ENCODE measurements around the gene CCR7.

The CCR7 gene

GRCh38 chr17:40516581-40517285 lies 48.5 kb downstream of the CCR7 start:
- peak; percentile 45 to 49 for DNase-seq (ENCODE audit: low read depth in 2 of 2)

- no peak for DNase-seq (ENCODE audit: low read depth in 2 of 2)
Measured at GRCh38 chr17:40515491-40516041, 49.7 kb downstream of the CCR7 start.

GRCh38 chr17:40515011-40515410 lies 50.3 kb downstream of the CCR7 start:
- DNase-seq (ENCODE audit: low read depth in 2 of 2): no peak

- no peak for DNase-seq (ENCODE audit: low read depth in 2 of 2)
Measured at GRCh38 chr17:40514013-40514875, 51.0 kb downstream of the CCR7 start.

GRCh38 chr17:40511667-40512220 lies 53.5 kb downstream of the CCR7 start:
- DNase-seq (ENCODE audit: low read depth in 2 of 2): no peak

GRCh38 chr17:40511136-40511535 lies 54.1 kb downstream of the CCR7 start:
- DNase-seq (ENCODE audit: low read depth in 2 of 2): no peak

GRCh38 chr17:40510328-40510648 lies 55.0 kb downstream of the CCR7 start:
- no peak for DNase-seq (ENCODE audit: low read depth in 2 of 2)

GRCh38 chr17:40509626-40510327 lies 55.5 kb downstream of the CCR7 start:
- DNase-seq (ENCODE audit: low read depth in 2 of 2): no peak

- DNase-seq (ENCODE audit: low read depth in 2 of 2): no peak
Measured at GRCh38 chr17:40506786-40507185, 58.5 kb downstream of the CCR7 start.

All from stimulated activated CD8-positive, alpha-beta memory T cell treated with anti-CD3 and anti-CD28 coated beads, Interleukin-2, amount 100 ng/mL, for 1 hour (primary cell).